Endothelial cell of umbilical vein (primary cell): ENCODE data around the gene LRP3.
"Not testable (repeated sequence)": the region's sequence is repeated elsewhere in the genome, so short reads cannot be mapped to it uniquely, and the experiment has no call there.

Experiments
- EZH2 ChIP-seq: IDR thresholded peaks from 2 replicates; pipeline ENCODE4 v1.6.1; 2012; ENCODE audit warnings: borderline replicate concordance, low read depth, mild to moderate bottlenecking, moderate library complexity, low read length, inconsistent platforms; ENCODE audit not compliant: severe bottlenecking
- MYC ChIP-seq: IDR thresholded peaks from one replicate; pipeline ENCODE4 v1.6.1; 2011; ENCODE audit warnings: mild to moderate bottlenecking, low read depth, low read length
- POLR2A ChIP-seq: IDR thresholded peaks from 2 replicates; pipeline ENCODE4 v1.6.1; 2012; ENCODE audit warnings: low read depth, mild to moderate bottlenecking, control low read depth, low read length
- POLR2AphosphoS5 ChIP-seq: IDR thresholded peaks from 2 replicates; pipeline ENCODE4 v1.6.1; 2012; ENCODE audit warnings: low read depth, mild to moderate bottlenecking, control low read depth, low read length, moderate library complexity; ENCODE audit not compliant: insufficient read depth
- TF ChIP-seq, protein P1 (sequence below), 2 donors: IDR thresholded peaks; 1 replicate in 1 of 2; 2 replicates in 1 of 2; pipeline ENCODE4 v1.5.1; 2011; ENCODE audit warnings: low read length in 2 of 2, mild to moderate bottlenecking in 2 of 2, moderate library complexity in 2 of 2, control low read depth in 1 of 2, inconsistent platforms in 1 of 2, low read depth in 1 of 2; ENCODE audit not compliant: insufficient read depth in 1 of 2; ENCODE audit errors: extremely low read depth in 1 of 2

GRCh38 chr19:33209850-33210230 lies 15.7 kb downstream of the LRP3 start:
- TF ChIP-seq EZH2, MYC, POLR2A, POLR2AphosphoS5: not testable (repeated sequence)
- TF ChIP-seq, protein P1, sequence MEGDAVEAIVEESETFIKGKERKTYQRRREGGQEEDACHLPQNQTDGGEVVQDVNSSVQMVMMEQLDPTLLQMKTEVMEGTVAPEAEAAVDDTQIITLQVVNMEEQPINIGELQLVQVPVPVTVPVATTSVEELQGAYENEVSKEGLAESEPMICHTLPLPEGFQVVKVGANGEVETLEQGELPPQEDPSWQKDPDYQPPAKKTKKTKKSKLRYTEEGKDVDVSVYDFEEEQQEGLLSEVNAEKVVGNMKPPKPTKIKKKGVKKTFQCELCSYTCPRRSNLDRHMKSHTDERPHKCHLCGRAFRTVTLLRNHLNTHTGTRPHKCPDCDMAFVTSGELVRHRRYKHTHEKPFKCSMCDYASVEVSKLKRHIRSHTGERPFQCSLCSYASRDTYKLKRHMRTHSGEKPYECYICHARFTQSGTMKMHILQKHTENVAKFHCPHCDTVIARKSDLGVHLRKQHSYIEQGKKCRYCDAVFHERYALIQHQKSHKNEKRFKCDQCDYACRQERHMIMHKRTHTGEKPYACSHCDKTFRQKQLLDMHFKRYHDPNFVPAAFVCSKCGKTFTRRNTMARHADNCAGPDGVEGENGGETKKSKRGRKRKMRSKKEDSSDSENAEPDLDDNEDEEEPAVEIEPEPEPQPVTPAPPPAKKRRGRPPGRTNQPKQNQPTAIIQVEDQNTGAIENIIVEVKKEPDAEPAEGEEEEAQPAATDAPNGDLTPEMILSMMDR (IDR thresholded peaks at IDR 0.05; ENCODE audit: extremely low read depth in 1 of 2, insufficient read depth in 1 of 2, low read depth in 1 of 2, low read length in 2 of 2): not testable (repeated sequence)
